ENCODE results near the gene TMEM181. TPM values are rescaled to one million over a fixed set of nuclear protein-coding genes. Genes with fewer than 3 reads are reported as not detected.

Gene TMEM181
- total RNA-seq, 3 donors from 2014 or later = 11.4 to 13.2 (median 12.0) TPM

- no peak overlapping the region for H3K4me3 Mint-ChIP-seq
- H3K4me1 Mint-ChIP-seq (ENCODE audit: low read depth) = peaks cover 56% of the 10 kb centered on the region
- no peaks in the 10 kb centered on the region for H3K27me3 Mint-ChIP-seq (ENCODE audit: low read depth)
- no peak for DNase-seq
- peaks cover 49% of the 10 kb centered on the region for H3K36me3 Mint-ChIP-seq (ENCODE audit: insufficient read depth)
- no peak for ATAC-seq
- H3K9me3 Mint-ChIP-seq = no peaks in the 10 kb centered on the region
Measured at GRCh38 chr6:158634695-158635426, 75.0 kb downstream of the TMEM181 start.

- H3K9me3 Mint-ChIP-seq = no peaks in the 10 kb centered on the region
- no peak overlapping the region for H3K4me3 Mint-ChIP-seq
- no peaks in the 10 kb centered on the region for H3K27me3 Mint-ChIP-seq (ENCODE audit: low read depth)
- peaks cover 53% of the 10 kb centered on the region for H3K36me3 Mint-ChIP-seq (ENCODE audit: insufficient read depth)
- ATAC-seq (no peak), DNase-seq (no peak)
- H3K4me1 Mint-ChIP-seq (ENCODE audit: low read depth) = peaks cover 61% of the 10 kb centered on the region
Measured at GRCh38 chr6:158635427-158636073, 75.7 kb downstream of the TMEM181 start.

- no peak overlapping the region for H3K4me3 Mint-ChIP-seq
- H3K27me3 Mint-ChIP-seq (ENCODE audit: low read depth) = no peaks in the 10 kb centered on the region
- ATAC-seq = no peak
- peaks cover 51% of the 10 kb centered on the region for H3K36me3 Mint-ChIP-seq (ENCODE audit: insufficient read depth)
- H3K4me1 Mint-ChIP-seq (ENCODE audit: low read depth) = peaks cover 64% of the 10 kb centered on the region
- no peaks in the 10 kb centered on the region for H3K9me3 Mint-ChIP-seq
- DNase-seq = no peak
Measured at GRCh38 chr6:158636778-158637177, 76.9 kb downstream of the TMEM181 start.

- H3K4me1 Mint-ChIP-seq (ENCODE audit: low read depth) = peaks cover 77% of the 10 kb centered on the region
- H3K4me3 Mint-ChIP-seq = no peak overlapping the region
- no peaks in the 10 kb centered on the region for H3K27me3 Mint-ChIP-seq (ENCODE audit: low read depth)
- no peaks in the 10 kb centered on the region for H3K9me3 Mint-ChIP-seq
- H3K36me3 Mint-ChIP-seq (ENCODE audit: insufficient read depth) = peaks cover 55% of the 10 kb centered on the region
- ATAC-seq (no peak), DNase-seq (no peak)
Measured at GRCh38 chr6:158638324-158638854, 78.5 kb downstream of the TMEM181 start.

- ATAC-seq (no peak), DNase-seq (no peak)
- peaks cover 55% of the 10 kb centered on the region for H3K36me3 Mint-ChIP-seq (ENCODE audit: insufficient read depth)
Measured at GRCh38 chr6:158639056-158639455, 79.2 kb downstream of the TMEM181 start.

GRCh38 chr6:158640519-158640918 is 80.6 kb downstream of the TMEM181 start:
- Mint-ChIP-seq H3K36me3 (ENCODE audit: insufficient read depth) (peaks cover 48% of the 10 kb centered on the region), H3K27me3 (ENCODE audit: low read depth) (no peaks in the 10 kb centered on the region), H3K4me3 (peak overlapping the region; percentile 8), H3K4me1 (ENCODE audit: low read depth) (peaks cover 72% of the 10 kb centered on the region), H3K9me3 (no peaks in the 10 kb centered on the region)
- ATAC-seq (no peak), DNase-seq (no peak)

More at GRCh38 chr6:158639056-158639455, 79.2 kb downstream of the TMEM181 start:
- Mint-ChIP-seq H3K4me1 (ENCODE audit: low read depth) (peaks cover 77% of the 10 kb centered on the region), H3K27me3 (ENCODE audit: low read depth) (no peaks in the 10 kb centered on the region), H3K9me3 (no peaks in the 10 kb centered on the region), H3K4me3 (no peak overlapping the region)

GRCh38 chr6:158642097-158642601 is 82.3 kb downstream of the TMEM181 start:
- ATAC-seq (no peak), DNase-seq (no peak)
- no peaks in the 10 kb centered on the region for H3K9me3 Mint-ChIP-seq
- H3K4me3 Mint-ChIP-seq = peak overlapping the region; percentile 98
- no peaks in the 10 kb centered on the region for H3K27me3 Mint-ChIP-seq (ENCODE audit: low read depth)
- H3K36me3 Mint-ChIP-seq (ENCODE audit: insufficient read depth) = peaks cover 36% of the 10 kb centered on the region
- H3K4me1 Mint-ChIP-seq (ENCODE audit: low read depth) = peaks cover 73% of the 10 kb centered on the region

GRCh38 chr6:158643836-158644230 is 83.9 kb downstream of the TMEM181 start:
- Mint-ChIP-seq H3K4me1 (ENCODE audit: low read depth) (peaks cover 78% of the 10 kb centered on the region), H3K9me3 (no peaks in the 10 kb centered on the region), H3K36me3 (ENCODE audit: insufficient read depth) (peaks cover 30% of the 10 kb centered on the region), H3K27me3 (ENCODE audit: low read depth) (no peaks in the 10 kb centered on the region), H3K4me3 (peak overlapping the region; percentile 98)
- DNase-seq = no peak
- ATAC-seq = no peak

GRCh38 chr6:158644231-158645063 is 84.6 kb downstream of the TMEM181 start, which contains the start of gene DYNLT1:
Gene DYNLT1, minus strand, starts transcription at chr6:158644743. Its CDS starts 35 bp downstream, at chr6:158644708.
- Mint-ChIP-seq H3K4me3 (peak within 1 kb of the TSS; percentile 98), H3K36me3 (ENCODE audit: insufficient read depth) (peaks cover 27% of the 10 kb centered on the region), H3K4me1 (ENCODE audit: low read depth) (peaks cover 78% of the 10 kb centered on the region), H3K27me3 (ENCODE audit: low read depth) (no peaks in the 10 kb centered on the region), H3K9me3 (no peaks in the 10 kb centered on the region)
- DNase-seq (peak; percentile 83), ATAC-seq (peak; percentile 66)

GRCh38 chr6:158645064-158646022 is 85.5 kb downstream of the TMEM181 start:
- Mint-ChIP-seq H3K27me3 (ENCODE audit: low read depth) (no peaks in the 10 kb centered on the region), H3K36me3 (ENCODE audit: insufficient read depth) (peaks cover 22% of the 10 kb centered on the region), H3K4me1 (ENCODE audit: low read depth) (peaks cover 76% of the 10 kb centered on the region), H3K4me3 (peak overlapping the region; percentile 88), H3K9me3 (no peaks in the 10 kb centered on the region)
- ATAC-seq (no peak), DNase-seq (no peak)

GRCh38 chr6:158646023-158646910 is 86.4 kb downstream of the TMEM181 start:
- Mint-ChIP-seq H3K36me3 (ENCODE audit: insufficient read depth) (peaks cover 17% of the 10 kb centered on the region), H3K9me3 (no peaks in the 10 kb centered on the region), H3K27me3 (ENCODE audit: low read depth) (no peaks in the 10 kb centered on the region), H3K4me3 (peak overlapping the region; percentile 88), H3K4me1 (ENCODE audit: low read depth) (peaks cover 73% of the 10 kb centered on the region)
- ATAC-seq (no peak), DNase-seq (no peak)

GRCh38 chr6:158647501-158647900 is 87.6 kb downstream of the TMEM181 start:
- ATAC-seq (no peak), DNase-seq (no peak)
- no peaks in the 10 kb centered on the region for H3K27me3 Mint-ChIP-seq (ENCODE audit: low read depth)
- no peaks in the 10 kb centered on the region for H3K9me3 Mint-ChIP-seq
- H3K4me3 Mint-ChIP-seq = no peak overlapping the region
- H3K36me3 Mint-ChIP-seq (ENCODE audit: insufficient read depth) = peaks cover 9% of the 10 kb centered on the region
- peaks cover 65% of the 10 kb centered on the region for H3K4me1 Mint-ChIP-seq (ENCODE audit: low read depth)
